HCT116 (cell line): ENCODE results near the gene P2RX7. TPM values are rescaled to one million over a fixed set of nuclear protein-coding genes. Genes with fewer than 3 reads are reported as not detected.

Experiments used
- ATAC-seq: fragments of 200-7000 bp; cut with Tn5 transposase; 2 replicates; pipeline ENCODE4 v1.9.1; 2020; ENCODE audit warnings: mild to moderate bottlenecking, moderate library complexity
- BruUV-seq: library from RNA; stranded (reverse); fragments of 400-500 nt; replicated peaks from 2 replicates; lab custom pipeline; 2021; lab: Mats Ljungman, UMichigan
- CTCF ChIA-PET: fragments of 300-600 bp; sonication (Branson Sonifier 250); formaldehyde crosslinking; loops from one replicate; lab custom pipeline; 2021; ENCODE audit warnings: antibody characterized with exemption; lab: Charles Lee
- POLR2A ChIA-PET: fragments of 300-600, 350-600 bp; sonication (Branson Sonifier 250); formaldehyde crosslinking; loops from one replicate; lab custom pipeline; 2021; ENCODE audit warnings: antibody characterized with exemption; lab: Charles Lee
- RAD21 ChIA-PET, 2 experiments: fragments of 300-600 bp; sonication (Branson Sonifier 250); formaldehyde crosslinking; loops; one replicate each; lab custom pipeline; 2023; ENCODE audit warnings: low total read pairs in 2 of 2; ENCODE audit not compliant: uncharacterized antibody in 2 of 2, unreplicated experiment in 2 of 2, low non-redundant PET in 1 of 2; lab: Charles Lee
- DNase-seq: peaks from one replicate; pipeline ENCODE4 v3.0.0-alpha.2; 2010; ENCODE audit warnings: low read depth, low spot score
- H2AFZ ChIP-seq: fragments of 200-600 bp; shearing (Covaris generic), sonication (generic); 2 replicates; pipeline ENCODE4 v1.6.1; 2017; ENCODE audit warnings: low read depth, mixed run types, mixed read lengths, antibody characterized with exemption, low read length; ENCODE audit not compliant: poor library complexity, severe bottlenecking
- H3K27ac ChIP-seq: 2 replicates; pipeline ENCODE4 v1.5.1; 2012; ENCODE audit warnings: low read depth, low read length
- H3K27me3 ChIP-seq: fragments of 200-600 bp; sonication (generic); 2 replicates; pipeline ENCODE4 v1.6.1; 2016; ENCODE audit warnings: mixed run types, low read length, mixed read lengths; ENCODE audit not compliant: insufficient read depth
- H3K36me3 ChIP-seq, 2 experiments: fragments of 200-500 bp in 1 of 2; fragments of 200-600 bp in 1 of 2; sonication (Bioruptor generic) in 1 of 2; sonication (generic) in 1 of 2; 2 replicates each; pipeline versions ENCODE4 v1.5.1 to v1.6.1; 2014 to 2016; ENCODE audit warnings: low read length in 2 of 2, inconsistent platforms in 1 of 2, mixed read lengths in 1 of 2, mixed run types in 1 of 2; ENCODE audit not compliant: insufficient read depth in 2 of 2, control insufficient read depth in 1 of 2
- H3K4me1 ChIP-seq, 2 experiments: fragments of 200-600 bp in 1 of 2; sonication (generic) in 1 of 2; 2 replicates each; pipeline versions ENCODE4 v1.5.1 to v1.6.1; 2012 to 2017; ENCODE audit warnings: low read length in 2 of 2, inconsistent platforms in 1 of 2, mild to moderate bottlenecking in 1 of 2, mixed read lengths in 1 of 2, mixed run types in 1 of 2, moderate library complexity in 1 of 2; ENCODE audit not compliant: insufficient read depth in 2 of 2, control insufficient read depth in 1 of 2
- H3K4me2 ChIP-seq: fragments of 200-600 bp; sonication (generic); 2 replicates; pipeline ENCODE4 v1.6.1; 2017; ENCODE audit warnings: mixed run types, low read length, mixed read lengths
- H3K4me3 ChIP-seq, 2 experiments: fragments of 200-600 bp in 1 of 2; sonication (generic) in 1 of 2; replicated peaks in 1 of 2; 2 replicates each; pipeline ENCODE4 v1.5.1; 2011 to 2016; ENCODE audit warnings: low read length in 2 of 2, control low read depth in 1 of 2, low read depth in 1 of 2, mild to moderate bottlenecking in 1 of 2, mixed read lengths in 1 of 2, mixed run types in 1 of 2
- H3K79me2 ChIP-seq: fragments of 200-600 bp; sonication (generic); 2 replicates; pipeline ENCODE4 v1.6.1; 2017; ENCODE audit warnings: mild to moderate bottlenecking, mixed run types, low read length, moderate library complexity, mixed read lengths; ENCODE audit not compliant: insufficient read depth
- H3K9ac ChIP-seq: fragments of 200-600 bp; sonication (generic); 2 replicates; pipeline ENCODE4 v1.6.1; 2016; ENCODE audit warnings: low read length, mixed read lengths
- H3K9me2 ChIP-seq: fragments of 200-600 bp; sonication (generic), shearing (Covaris generic); 2 replicates; pipeline ENCODE4 v1.6.1; 2017; ENCODE audit warnings: mixed run types, mild to moderate bottlenecking, moderate library complexity; ENCODE audit not compliant: insufficient read depth
- H3K9me3 ChIP-seq, 2 experiments: fragments of 200-500 bp in 1 of 2; fragments of 200-600 bp in 1 of 2; sonication (Bioruptor generic) in 1 of 2; sonication (generic) in 1 of 2; 2 replicates each; pipeline ENCODE4 v1.6.1; 2014 to 2017; ENCODE audit warnings: low read length in 2 of 2, mixed read lengths in 2 of 2, inconsistent platforms in 1 of 2, low read depth in 1 of 2, mild to moderate bottlenecking in 1 of 2, mixed run types in 1 of 2, moderate library complexity in 1 of 2; ENCODE audit not compliant: control insufficient read depth in 1 of 2, insufficient read depth in 1 of 2
- H4K20me1 ChIP-seq: fragments of 200-600 bp; sonication (generic), shearing (Covaris generic); 2 replicates; pipeline ENCODE4 v1.6.1; 2017; ENCODE audit warnings: mixed run types, mild to moderate bottlenecking, moderate library complexity; ENCODE audit not compliant: insufficient read depth
- CEBPB ChIP-seq: IDR thresholded peaks from 2 replicates; pipeline ENCODE4 v1.6.1; 2012; ENCODE audit warnings: low read depth
- CTCF ChIP-seq, 3 experiments: fragments of 200-600 bp in 1 of 3; sonication (generic) in 1 of 3; IDR thresholded peaks in 2 of 3; conservative IDR thresholded peaks in 1 of 3; 2 replicates each; pipeline ENCODE4 v1.5.1; 2012 to 2017; ENCODE audit warnings: low read depth in 2 of 3, low read length in 2 of 3, antibody characterized with exemption in 1 of 3, borderline replicate concordance in 1 of 3, control low read depth in 1 of 3, mild to moderate bottlenecking in 1 of 3, mixed read lengths in 1 of 3, mixed run types in 1 of 3, moderate library complexity in 1 of 3; ENCODE audit not compliant: insufficient read depth in 1 of 3
- ELF1 ChIP-seq: IDR thresholded peaks from 2 replicates; pipeline ENCODE4 v1.6.1; 2012; ENCODE audit warnings: low read depth, borderline replicate concordance
- EZH2 ChIP-seq: fragments of 200-600 bp; sonication (generic); IDR thresholded peaks from 2 replicates; pipeline ENCODE4 v1.6.1; 2017; ENCODE audit warnings: antibody characterized with exemption, mixed run types
- FOSL1 ChIP-seq: IDR thresholded peaks from 2 replicates; pipeline ENCODE4 v1.6.1; 2012; ENCODE audit warnings: low read depth
- JUND ChIP-seq: IDR thresholded peaks from 2 replicates; pipeline ENCODE4 v1.6.1; 2012
- POLR2A ChIP-seq: IDR thresholded peaks from 2 replicates; pipeline ENCODE4 v1.7.0; 2011; ENCODE audit warnings: borderline replicate concordance; ENCODE audit not compliant: insufficient read depth, insufficient read length; ENCODE audit errors: extremely low read depth
- POLR2AphosphoS5 ChIP-seq: IDR thresholded peaks from 2 replicates; pipeline ENCODE4 v1.6.1; 2011; ENCODE audit warnings: mild to moderate bottlenecking, low read depth, low read length, moderate library complexity
- RAD21 ChIP-seq: IDR thresholded peaks from 2 replicates; pipeline ENCODE4 v1.6.1; 2012; ENCODE audit warnings: low read depth, mild to moderate bottlenecking
- SIN3A ChIP-seq: IDR thresholded peaks from 2 replicates; pipeline ENCODE4 v1.6.1; 2012; ENCODE audit warnings: low read depth
- SP1 ChIP-seq: IDR thresholded peaks from 2 replicates; pipeline ENCODE4 v1.6.1; 2012; ENCODE audit warnings: low read depth
- SRF ChIP-seq: IDR thresholded peaks from 2 replicates; pipeline ENCODE4 v1.6.1; 2012; ENCODE audit warnings: low read depth
- TCF7L2 ChIP-seq: IDR thresholded peaks from 2 replicates; pipeline ENCODE4 v1.7.0; 2011; ENCODE audit warnings: borderline replicate concordance, inconsistent platforms; ENCODE audit not compliant: insufficient read depth, insufficient read length; ENCODE audit errors: extremely low read depth
- YY1 ChIP-seq: IDR thresholded peaks from 2 replicates; pipeline ENCODE4 v1.6.1; 2011; ENCODE audit warnings: low read length, low read depth, moderate library complexity, mild to moderate bottlenecking; ENCODE audit not compliant: insufficient replicate concordance; ENCODE audit errors: extremely low read depth
- ZBTB33 ChIP-seq: IDR thresholded peaks from 2 replicates; pipeline ENCODE4 v1.6.1; 2011; ENCODE audit warnings: mild to moderate bottlenecking, low read length, moderate library complexity; ENCODE audit not compliant: insufficient replicate concordance; ENCODE audit errors: extremely low read depth
- ZFX ChIP-seq: fragments of 450-650 bp; IDR thresholded peaks from 2 replicates; pipeline ENCODE4 v1.6.1; 2017
- intact Hi-C: fragments of 100-400 bp; cut with micrococcal nuclease; formaldehyde crosslinking; loops from 2 replicates; pipeline ENCODE4 v1.10.0; 2022
- total RNA-seq: library from RNA; stranded (reverse); gene quantifications from one replicate; pipeline ENCODE4 v1.2.1, GENCODE V29; 2021; ENCODE audit not compliant: unreplicated experiment
- TF ChIP-seq, protein P1 (sequence below): IDR thresholded peaks from 2 replicates; pipeline ENCODE4 v1.6.1; 2012
- TF ChIP-seq, protein P2 (sequence below): IDR thresholded peaks from 2 replicates; pipeline ENCODE4 v1.6.1; 2012; ENCODE audit warnings: low read depth

Gene P2RX7
- total RNA-seq, 1 experiment from 2014 or later, result 1.5 TPM

DNA sequence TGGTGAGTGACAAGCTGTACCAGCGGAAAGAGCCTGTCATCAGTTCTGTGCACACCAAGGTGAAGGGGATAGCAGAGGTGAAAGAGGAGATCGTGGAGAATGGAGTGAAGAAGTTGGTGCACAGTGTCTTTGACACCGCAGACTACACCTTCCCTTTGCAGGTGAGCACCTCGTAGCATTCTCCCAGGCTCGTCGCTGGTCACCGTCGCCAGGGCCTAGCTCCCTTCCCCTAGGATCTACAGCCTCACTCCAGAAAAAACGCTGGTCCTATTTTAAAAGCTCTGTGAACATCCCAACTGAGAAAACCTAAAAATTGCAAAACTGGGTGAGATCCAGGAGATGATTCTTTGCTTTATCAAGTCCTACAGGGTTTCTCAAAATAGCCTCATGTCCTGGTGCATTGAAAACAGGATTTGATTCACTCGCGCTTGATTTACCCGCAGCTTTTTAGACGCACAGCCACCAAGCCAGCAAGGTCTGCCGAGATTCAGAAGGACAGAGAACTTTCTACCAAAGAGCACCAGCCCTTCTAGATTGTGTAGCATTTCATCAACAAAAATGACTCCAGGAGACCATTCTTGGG lies 22.2 kb downstream of the P2RX7 start:
- H3K4me1 ChIP-seq, result no peaks in the 10 kb centered on the region
- H3K36me3 ChIP-seq, result no peaks in the 10 kb centered on the region
- H3K9ac ChIP-seq, result no peak overlapping the region
- H3K79me2 ChIP-seq, result no peaks in the 10 kb centered on the region
- H3K9me3 ChIP-seq, result no peaks in the 10 kb centered on the region
- H3K27me3 ChIP-seq, result no peaks in the 10 kb centered on the region; the same call in 1 of the 2 replicates
- intact Hi-C loops, result no loop called here
- BruUV-seq, result no TSS peak
- no peak overlapping the region for H3K27ac ChIP-seq
- no peaks in the 10 kb centered on the region for H3K9me2 ChIP-seq
- H3K4me3 ChIP-seq, result no peak overlapping the region
- ChIA-PET RAD21 (no interaction called here), CTCF (no interaction called here)
- no peak for DNase-seq
- H3K4me2 ChIP-seq, result no peak overlapping the region
- H2AFZ ChIP-seq, result no peak overlapping the region
- H4K20me1 ChIP-seq, result no peaks in the 10 kb centered on the region
- TF ChIP-seq ELF1 (no peak), TCF7L2 (no peak), SP1 (no peak), CEBPB (no peak), POLR2A (no peak), SIN3A (no peak), ZBTB33 (no peak), EZH2 (no peak), JUND (no peak), FOSL1 (no peak), YY1 (no peak), ZFX (no peak), CTCF (IDR thresholded peaks at IDR 0.05 in 2 of 3, conservative IDR thresholded peaks at IDR 0.05 in 1 of 3; ENCODE audit: borderline replicate concordance in 1 of 3, insufficient read depth in 1 of 3, low read depth in 2 of 3, low read length in 2 of 3) (no peak), RAD21 (no peak), SRF (no peak), POLR2AphosphoS5 (no peak)
- TF ChIP-seq, protein P1, sequence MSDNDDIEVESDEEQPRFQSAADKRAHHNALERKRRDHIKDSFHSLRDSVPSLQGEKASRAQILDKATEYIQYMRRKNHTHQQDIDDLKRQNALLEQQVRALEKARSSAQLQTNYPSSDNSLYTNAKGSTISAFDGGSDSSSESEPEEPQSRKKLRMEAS, result no peak
- TF ChIP-seq, protein P2, sequence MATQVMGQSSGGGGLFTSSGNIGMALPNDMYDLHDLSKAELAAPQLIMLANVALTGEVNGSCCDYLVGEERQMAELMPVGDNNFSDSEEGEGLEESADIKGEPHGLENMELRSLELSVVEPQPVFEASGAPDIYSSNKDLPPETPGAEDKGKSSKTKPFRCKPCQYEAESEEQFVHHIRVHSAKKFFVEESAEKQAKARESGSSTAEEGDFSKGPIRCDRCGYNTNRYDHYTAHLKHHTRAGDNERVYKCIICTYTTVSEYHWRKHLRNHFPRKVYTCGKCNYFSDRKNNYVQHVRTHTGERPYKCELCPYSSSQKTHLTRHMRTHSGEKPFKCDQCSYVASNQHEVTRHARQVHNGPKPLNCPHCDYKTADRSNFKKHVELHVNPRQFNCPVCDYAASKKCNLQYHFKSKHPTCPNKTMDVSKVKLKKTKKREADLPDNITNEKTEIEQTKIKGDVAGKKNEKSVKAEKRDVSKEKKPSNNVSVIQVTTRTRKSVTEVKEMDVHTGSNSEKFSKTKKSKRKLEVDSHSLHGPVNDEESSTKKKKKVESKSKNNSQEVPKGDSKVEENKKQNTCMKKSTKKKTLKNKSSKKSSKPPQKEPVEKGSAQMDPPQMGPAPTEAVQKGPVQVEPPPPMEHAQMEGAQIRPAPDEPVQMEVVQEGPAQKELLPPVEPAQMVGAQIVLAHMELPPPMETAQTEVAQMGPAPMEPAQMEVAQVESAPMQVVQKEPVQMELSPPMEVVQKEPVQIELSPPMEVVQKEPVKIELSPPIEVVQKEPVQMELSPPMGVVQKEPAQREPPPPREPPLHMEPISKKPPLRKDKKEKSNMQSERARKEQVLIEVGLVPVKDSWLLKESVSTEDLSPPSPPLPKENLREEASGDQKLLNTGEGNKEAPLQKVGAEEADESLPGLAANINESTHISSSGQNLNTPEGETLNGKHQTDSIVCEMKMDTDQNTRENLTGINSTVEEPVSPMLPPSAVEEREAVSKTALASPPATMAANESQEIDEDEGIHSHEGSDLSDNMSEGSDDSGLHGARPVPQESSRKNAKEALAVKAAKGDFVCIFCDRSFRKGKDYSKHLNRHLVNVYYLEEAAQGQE, result no peak
- TF ChIP-seq, all 23 proteins: peak for 0
- no peak for ATAC-seq
- POLR2A ChIA-PET, result no interaction called here
